GM20431 (cell line): ENCODE data around the gene FMNL1.

ENCODE experiments used
- in situ Hi-C: fragments of 300-500 bp; cut with MseI, MboI; formaldehyde crosslinking; loops from one replicate; pipeline ENCODE4 v1.15.0; 2020; ENCODE audit warnings: low sequenced_read_pairs; ENCODE audit not compliant: unreplicated experiment

FMNL1 gene

GRCh38 chr17:45222289-45222995 is 757 bp downstream of the FMNL1 start:
- in situ Hi-C loops = no loop called here

DNA sequence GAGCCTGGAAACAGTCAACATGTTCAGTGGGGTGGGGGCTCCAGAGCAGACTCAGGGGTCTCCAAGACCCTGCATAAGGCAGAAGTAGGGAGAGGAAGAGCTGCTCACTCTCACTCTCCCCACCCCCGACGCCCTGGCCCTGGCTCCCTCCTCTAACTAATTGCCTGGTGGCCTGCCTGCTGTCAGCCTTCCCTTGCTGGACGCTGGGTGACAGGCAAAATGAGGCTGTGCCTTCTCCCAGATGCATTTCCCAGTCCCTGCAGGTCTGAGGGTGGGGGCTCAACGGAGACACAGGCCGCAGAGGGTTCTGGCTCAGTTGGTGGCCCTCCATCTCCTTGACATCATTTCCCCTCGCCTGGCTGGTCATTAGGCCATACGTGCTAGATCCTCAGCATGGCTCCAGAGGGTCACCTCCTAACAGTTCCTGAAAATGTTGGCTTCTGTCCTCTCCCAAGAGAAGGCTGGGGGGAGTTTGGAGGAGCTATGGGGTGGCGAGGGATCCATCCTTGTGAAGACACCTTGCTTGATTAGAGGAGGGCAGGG is 1.4 kb downstream of the FMNL1 start:
- in situ Hi-C loops = no loop called here

DNA sequence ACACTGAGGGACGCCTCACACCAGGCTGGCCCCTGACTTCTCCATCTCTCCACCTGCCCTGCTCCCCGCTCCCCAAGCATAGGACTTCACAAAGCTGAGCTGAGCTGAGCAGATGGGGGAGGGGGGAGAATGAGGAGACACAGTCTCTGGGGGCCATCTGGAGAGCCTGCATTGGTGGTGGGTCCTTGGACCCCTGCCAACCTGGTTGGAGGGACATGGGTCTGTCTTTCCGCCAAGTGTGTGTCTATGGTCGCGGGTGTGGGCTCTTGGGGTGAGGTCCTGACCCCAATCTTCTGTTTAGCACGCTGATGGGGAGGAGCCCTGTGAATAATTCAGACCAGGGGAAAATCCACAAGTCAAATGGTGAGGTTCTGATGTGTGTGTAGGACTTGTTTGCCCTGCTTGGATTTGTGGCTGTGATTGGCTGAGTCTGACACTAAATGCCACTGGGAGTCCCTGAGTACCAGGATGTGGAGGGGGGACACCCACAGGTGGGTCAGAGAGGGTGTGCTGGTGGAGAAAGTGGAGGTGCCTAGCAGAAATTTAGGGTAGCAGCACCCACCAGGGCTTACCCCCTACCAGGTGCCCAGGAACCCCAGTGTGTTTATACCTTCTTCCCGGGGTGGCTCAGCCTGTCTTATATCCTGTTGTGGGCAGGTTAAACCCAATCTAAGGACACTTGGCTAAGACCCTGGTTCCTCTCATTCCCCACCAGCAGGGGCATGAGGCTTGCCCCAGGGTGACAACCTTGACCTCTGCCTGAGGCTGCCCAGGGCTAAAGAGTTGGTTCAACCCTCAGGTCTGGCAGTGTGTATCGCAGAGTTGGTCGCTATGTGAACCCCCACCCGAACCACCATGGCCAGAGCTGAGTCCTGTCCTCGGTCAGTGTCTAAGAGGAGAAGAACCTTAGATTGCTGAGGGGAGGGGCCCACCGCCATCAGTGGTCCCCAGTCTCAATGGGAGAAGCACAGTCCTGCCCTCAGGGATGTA is 2.1 kb downstream of the FMNL1 start:
- in situ Hi-C loops = no loop called here

DNA sequence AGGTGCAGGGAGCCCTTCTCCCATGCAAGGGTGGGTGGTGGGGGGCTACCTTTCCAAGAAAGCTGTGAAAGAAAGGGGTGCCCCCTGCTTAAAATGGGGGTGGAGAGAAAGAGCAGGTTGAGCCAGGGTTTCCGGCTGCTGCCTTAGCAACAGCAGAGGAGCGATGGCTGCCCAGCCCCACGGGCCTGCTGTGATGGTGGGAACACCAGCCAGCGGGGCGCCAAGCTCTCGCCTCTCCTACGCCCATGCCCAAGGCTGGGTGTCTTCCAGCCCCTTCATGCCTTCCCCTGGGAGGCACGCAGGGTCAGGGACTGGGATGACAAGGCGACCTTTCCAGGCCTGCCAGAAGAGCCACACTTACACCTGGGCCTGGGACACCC is 3.0 kb downstream of the FMNL1 start:
- in situ Hi-C loops = no loop called here

DNA sequence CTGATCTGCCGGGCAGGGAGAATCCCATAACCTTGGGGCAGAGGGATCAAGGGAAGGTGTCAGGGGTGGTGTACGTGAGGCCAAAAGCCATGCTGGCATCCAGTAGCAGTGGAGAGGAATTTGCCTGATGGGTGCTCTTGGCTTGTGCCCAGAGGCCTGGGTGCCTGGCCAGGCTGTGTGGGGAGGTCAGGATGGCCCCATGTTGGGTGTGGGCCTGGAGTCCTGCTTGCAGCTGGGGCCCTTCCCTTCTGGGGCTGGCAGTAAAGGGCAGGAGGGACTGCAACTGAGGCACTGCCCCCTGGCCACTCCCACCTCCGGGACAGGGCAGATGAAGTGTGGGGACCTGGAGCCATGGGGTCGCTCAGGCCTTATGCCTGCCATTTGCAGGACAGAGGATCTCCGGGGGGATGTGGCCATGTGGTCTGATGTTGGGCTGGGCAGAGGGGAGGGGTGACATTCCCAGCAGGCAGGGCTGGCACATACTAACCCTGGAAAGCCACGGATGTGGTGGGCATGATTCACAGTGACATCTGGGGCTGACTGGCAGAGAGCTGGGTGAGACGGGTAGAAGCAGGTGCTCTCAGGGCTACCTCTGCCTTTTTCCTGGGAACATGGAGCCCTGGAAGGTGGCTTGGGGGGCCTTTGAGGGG is 3.5 kb downstream of the FMNL1 start:
- in situ Hi-C loops = no loop called here

- in situ Hi-C loops = no loop called here
Measured at GRCh38 chr17:45225964-45226530, 4.4 kb downstream of the FMNL1 start.

GRCh38 chr17:45226576-45226975 is 4.9 kb downstream of the FMNL1 start:
- in situ Hi-C loops = no loop called here

GRCh38 chr17:45227101-45227925 is 5.6 kb downstream of the FMNL1 start:
- in situ Hi-C loops = no loop called here

- in situ Hi-C loops = no loop called here
Measured at GRCh38 chr17:45227926-45228762, 6.5 kb downstream of the FMNL1 start.

DNA sequence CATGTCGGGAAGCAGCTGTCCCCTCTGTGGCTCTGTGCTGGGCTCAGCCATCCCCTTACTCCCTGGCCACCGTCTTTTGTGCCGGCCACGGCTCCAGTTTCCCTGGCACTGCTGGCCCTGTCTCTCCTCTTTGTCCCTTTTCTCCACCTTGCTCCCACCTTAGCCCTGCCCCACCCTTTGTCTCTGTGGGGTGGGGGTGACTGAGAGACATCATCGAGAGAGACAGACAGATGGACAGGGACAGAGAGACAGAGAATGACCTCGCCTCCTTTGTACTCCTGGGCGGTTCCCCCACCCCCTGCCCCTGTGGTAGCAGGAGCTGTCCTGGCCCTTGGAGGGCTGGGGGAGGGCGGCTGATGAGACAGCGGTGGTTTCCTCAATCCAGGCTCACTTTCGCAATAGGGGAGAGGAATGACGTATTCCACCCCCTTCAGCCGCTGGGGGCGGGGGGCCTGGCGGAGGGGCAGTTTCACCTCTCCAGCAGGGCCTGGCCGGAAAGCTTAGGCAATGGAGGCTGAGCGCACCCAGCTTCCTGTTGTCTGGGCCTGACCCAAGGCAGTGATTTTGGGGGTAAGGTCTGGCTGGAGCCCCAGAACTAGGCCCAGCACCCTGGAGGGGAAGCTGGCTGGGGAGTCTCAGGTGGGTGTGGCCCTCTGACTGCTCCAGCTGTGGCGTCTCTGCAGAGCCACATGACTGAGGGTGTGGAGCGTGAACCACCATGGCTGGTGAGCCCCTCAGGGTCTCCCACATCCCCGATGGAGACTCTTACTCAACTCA is 7.3 kb downstream of the FMNL1 start:
- in situ Hi-C loops = no loop called here

- in situ Hi-C loops = no loop called here
Measured at GRCh38 chr17:45229681-45230409, 8.2 kb downstream of the FMNL1 start.

- in situ Hi-C loops = no loop called here
Measured at GRCh38 chr17:45230410-45230786, 8.7 kb downstream of the FMNL1 start.

- in situ Hi-C loops = no loop called here
Measured at GRCh38 chr17:45230787-45231480, 9.2 kb downstream of the FMNL1 start.

DNA sequence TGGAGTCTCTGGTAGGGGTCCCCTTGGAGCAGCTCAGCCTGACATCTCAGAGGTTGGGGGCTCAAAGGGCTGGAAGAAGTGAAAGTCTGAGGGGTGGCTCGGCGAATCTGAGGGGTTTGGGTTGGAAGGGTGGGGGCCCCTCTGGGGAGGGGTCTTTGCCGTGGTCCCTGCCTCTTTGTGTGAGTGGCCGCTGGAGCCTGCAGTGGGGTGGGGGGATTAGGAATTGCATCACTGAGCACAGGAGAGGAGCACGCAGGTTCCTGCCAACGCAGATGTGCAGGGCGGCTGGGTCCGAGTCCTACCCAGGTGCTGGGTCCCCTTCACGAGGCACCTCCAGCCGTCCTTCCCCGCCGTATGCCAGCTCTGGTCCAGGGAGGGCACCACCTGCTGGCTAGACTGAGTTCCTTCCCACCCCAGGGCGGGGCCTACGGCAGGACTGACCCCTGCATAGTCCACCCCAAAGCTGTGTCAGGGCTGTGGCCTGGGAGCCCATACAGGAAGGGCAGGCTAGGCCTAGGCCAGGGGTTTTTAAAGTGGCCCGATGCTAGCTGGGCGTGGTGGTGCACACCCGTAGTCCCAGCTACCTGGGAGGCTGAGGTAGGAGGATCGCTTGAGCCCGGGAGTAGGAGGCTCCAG is 9.9 kb downstream of the FMNL1 start:
- in situ Hi-C loops = no loop called here

GRCh38 chr17:45232514-45233422 is 11.1 kb downstream of the FMNL1 start:
- in situ Hi-C loops = no loop called here
